Stomach (tissue), 9 donors: ENCODE measurements around the gene EML6. TPM values are rescaled to one million over a fixed set of nuclear protein-coding genes. Genes with fewer than 3 reads are reported as not detected.

Experiments used
- DNase-seq, 2 donors: peaks; one replicate each; pipeline versions ENCODE4 v3.0.0 to v3.0.0-alpha.2; 2013 to 2019
- H3K27ac ChIP-seq, 5 donors: fragments of 200-600 bp in 4 of 5; sonication (generic) in 4 of 5; one replicate each; pipeline ENCODE4 v1.5.1; 2013 to 2019; ENCODE audit warnings: mild to moderate bottlenecking in 1 of 5, moderate library complexity in 1 of 5
- H3K27me3 ChIP-seq, 3 donors: fragments of 200-600 bp; sonication (generic); one replicate each; pipeline ENCODE4 v1.5.1; 2017 to 2019; ENCODE audit warnings: mixed run types in 1 of 3
- H3K36me3 ChIP-seq, 4 donors: fragments of 200-600 bp; sonication (generic); 1 replicate in 3 of 4; 2 replicates in 1 of 4; pipeline ENCODE4 v1.5.1; 2016 to 2019
- H3K4me1 ChIP-seq, 4 donors: fragments of 200-600 bp; sonication (generic); one replicate each; pipeline ENCODE4 v1.5.1; 2016 to 2019
- H3K4me3 ChIP-seq, 4 donors: fragments of 200-600 bp; sonication (generic) in 3 of 4; one replicate each; pipeline ENCODE4 v1.5.1; 2016 to 2019; ENCODE audit warnings: mild to moderate bottlenecking in 1 of 4
- H3K9me3 ChIP-seq, 4 donors: fragments of 200-600 bp; sonication (generic); one replicate each; pipeline ENCODE4 v1.5.1; 2016 to 2019
- CTCF ChIP-seq, 7 experiments: fragments of 450-650 bp in 4 of 7; fragments of 200-600 bp in 3 of 7; sonication (generic) in 3 of 7; IDR thresholded peaks; one replicate each; pipeline ENCODE4 v1.5.1; 2016 to 2019; ENCODE audit warnings: antibody characterized with exemption in 7 of 7, control low read depth in 2 of 7, mild to moderate bottlenecking in 1 of 7
- EP300 ChIP-seq: sonication (generic); formaldehyde crosslinking; IDR thresholded peaks from one replicate; pipeline ENCODE4 v1.6.1; 2017; ENCODE audit warnings: antibody characterized with exemption
- POLR2A ChIP-seq, 4 donors: fragments of 450-650 bp; IDR thresholded peaks; one replicate each; pipeline ENCODE4 v1.6.1; 2016; ENCODE audit warnings: antibody characterized with exemption in 4 of 4, control low read depth in 2 of 4, mild to moderate bottlenecking in 1 of 4, moderate library complexity in 1 of 4
- POLR2AphosphoS5 ChIP-seq, 3 donors: sonication (generic); formaldehyde crosslinking; IDR thresholded peaks; one replicate each; pipeline ENCODE4 v1.6.1; 2016; ENCODE audit warnings: antibody characterized with exemption in 3 of 3
- WGBS, 5 donors: extraction: QIAGEN DNeasy Blood & Tissue Kit in 3 of 5; methylation state at CpG; one replicate each; pipeline versions ENCODE4 v1.1.5 to v1.1.7; 2013 to 2018; 5-methylcytosine and 5-hydroxymethylcytosine counted together
- intact Hi-C: fragments of 100-400 bp; cut with DNase I; formaldehyde crosslinking; loops from one replicate; pipeline ENCODE4 v1.15.1; 2023; ENCODE audit warnings: low total_unique reads
- polyA plus RNA-seq, 3 donors: library from polyadenylated mRNA; stranded (reverse); fragments of 200-250 nt; gene quantifications; one replicate each; pipeline ENCODE4 v1.2.3, GENCODE V29; 2013
- total RNA-seq, 5 donors: library from RNA; depleted of rRNA; stranded (reverse); fragments of >200 nt; gene quantifications; one replicate each; pipeline versions ENCODE4 v1.1.0 to v1.2.3, GENCODE V29; 2014 to 2016
- donor health status: healthy with polysubstance abuse.
- donor health status: Bipolar disorder and iron deficiency.
- donor health status: healthy.

EML6 gene
- total and polyA plus RNA-seq, 8 donors: 0.45 to 10.1 (median 1.8) TPM; not detected in 1

- peaks cover 17 to 100% (median 68%) of the 10 kb centered on the region in 4 donors for H3K4me1 ChIP-seq
- TF ChIP-seq CTCF (IDR thresholded peaks at IDR 0.05): no peak
- TF ChIP-seq POLR2AphosphoS5 (IDR thresholded peaks at IDR 0.05): no peak
- no peak for TF ChIP-seq EP300
- TF ChIP-seq POLR2A (IDR thresholded peaks at IDR 0.05): no peak
- H3K36me3 ChIP-seq: no peaks in the 10 kb centered on the region
- no peaks in the 10 kb centered on the region for H3K27me3 ChIP-seq
- no peak overlapping the region for H3K4me3 ChIP-seq
- H3K27ac ChIP-seq: no peak overlapping the region
- WGBS, 5 donors: 67 to 93% (median 71%) methylated on average over 2 of the region's 2 CpGs
- no peak for DNase-seq
- intact Hi-C loops: no loop called here
- no peaks in the 10 kb centered on the region for H3K9me3 ChIP-seq
Measured at GRCh38 chr2:55001716-55002115, 278.3 kb downstream of the EML6 start.

- H3K27me3 ChIP-seq: no peaks in the 10 kb centered on the region
- no peaks in the 10 kb centered on the region for H3K9me3 ChIP-seq
- WGBS, 5 donors: 79 to 91% (median 82%) methylated on average over 10 of the region's 10 CpGs
- no peak for TF ChIP-seq POLR2AphosphoS5 (IDR thresholded peaks at IDR 0.05)
- TF ChIP-seq CTCF (IDR thresholded peaks at IDR 0.05): no peak
- TF ChIP-seq EP300: no peak
- no peak for TF ChIP-seq POLR2A (IDR thresholded peaks at IDR 0.05)
- H3K4me1 ChIP-seq: peaks cover 23 to 100% (median 73%) of the 10 kb centered on the region in 4 donors
- H3K27ac ChIP-seq: peak overlapping the region in 1 of 5 donors; percentile 31
- H3K36me3 ChIP-seq: no peaks in the 10 kb centered on the region
- no peak overlapping the region for H3K4me3 ChIP-seq
- intact Hi-C loops: no loop called here
- no peak for DNase-seq
Measured at GRCh38 chr2:55003706-55004639, 280.5 kb downstream of the EML6 start.

GRCh38 chr2:55006306-55006705, 282.8 kb downstream of the EML6 start:
- Histone ChIP-seq H3K4me3 (no peak overlapping the region), H3K27me3 (no peaks in the 10 kb centered on the region), H3K36me3 (no peaks in the 10 kb centered on the region), H3K9me3 (no peaks in the 10 kb centered on the region), H3K27ac (peak overlapping the region in 2 of 5 donors; percentile 22 to 47), H3K4me1 (peaks cover 32 to 100% (median 71%) of the 10 kb centered on the region in 4 donors)
- DNase-seq: no peak
- intact Hi-C loops: no loop called here
- 35 to 45% (median 40%) methylated on average over 3 of the region's 3 CpGs for WGBS, 5 donors
- no peak for TF ChIP-seq CTCF (IDR thresholded peaks at IDR 0.05)

GRCh38 chr2:55009277-55010060, 286.0 kb downstream of the EML6 start:
- Histone ChIP-seq H3K4me1 (peaks cover 59 to 100% (median 81%) of the 10 kb centered on the region in 4 donors), H3K4me3 (peak overlapping the region; percentile 36 to 40 (median 38)), H3K36me3 (no peaks in the 10 kb centered on the region), H3K9me3 (no peaks in the 10 kb centered on the region), H3K27ac (peak overlapping the region; percentile 69 to 85 (median 74)), H3K27me3 (no peaks in the 10 kb centered on the region)
- TF ChIP-seq EP300 (no peak), CTCF (IDR thresholded peaks at IDR 0.05) (no peak), POLR2A (IDR thresholded peaks at IDR 0.05) (no peak), POLR2AphosphoS5 (IDR thresholded peaks at IDR 0.05) (no peak)
- intact Hi-C loops: no loop called here
- WGBS, 5 donors: 6 to 13% (median 11%) methylated on average over 7 of the region's 7 CpGs
- peak in 1 of 2 donors; percentile 34 for DNase-seq
